Neural crest cell (in vitro differentiated cells): ENCODE results near the gene CMIP. TPM values are rescaled to one million over a fixed set of nuclear protein-coding genes. Genes with fewer than 3 reads are reported as not detected.

ENCODE experiments used
- DNase-seq: peaks from one replicate; pipeline ENCODE4 v3.0.0; 2021; ENCODE audit warnings: low read depth, mixed read lengths, low spot score
- H3K27ac Mint-ChIP-seq: one replicate; pipeline ENCODE4 v1.8.0; 2021; ENCODE audit warnings: mild to moderate bottlenecking, mixed read lengths; ENCODE audit not compliant: unreplicated experiment
- H3K27me3 Mint-ChIP-seq: 2 replicates; pipeline ENCODE4 v1.8.0; 2021; ENCODE audit warnings: low read depth, mild to moderate bottlenecking, mixed read lengths
- H3K36me3 Mint-ChIP-seq: 2 replicates; pipeline ENCODE4 v1.8.0; 2021; ENCODE audit warnings: low read depth, mild to moderate bottlenecking, mixed read lengths
- H3K4me1 Mint-ChIP-seq: 2 replicates; pipeline ENCODE4 v1.8.0; 2021; ENCODE audit warnings: mixed read lengths
- H3K4me3 Mint-ChIP-seq: one replicate; pipeline ENCODE4 v1.8.0; 2021; ENCODE audit warnings: mild to moderate bottlenecking, mixed read lengths
- H3K9me3 Mint-ChIP-seq: 2 replicates; pipeline ENCODE4 v1.8.0; 2021; ENCODE audit warnings: mixed read lengths
- CTCF ChIP-seq: fragments of 200-600 bp; sonication (generic); conservative IDR thresholded peaks from 2 replicates; pipeline ENCODE4 v1.5.0; 2021; ENCODE audit warnings: antibody characterized with exemption, mild to moderate bottlenecking
- total RNA-seq: library from RNA; stranded (reverse); gene quantifications from 2 replicates; pipeline ENCODE4 v1.2.1, GENCODE V29; 2021

CMIP gene
- total RNA-seq, 1 donor from 2014 or later: 41.2 TPM

GRCh38 chr16:81604960-81605383 is 160.4 kb downstream of the CMIP start:
- peaks cover 53% of the 10 kb centered on the region for H3K4me1 Mint-ChIP-seq
- TF ChIP-seq CTCF: no peak
- H3K36me3 Mint-ChIP-seq: peaks cover 4% of the 10 kb centered on the region
- no peak overlapping the region for H3K4me3 Mint-ChIP-seq
- no peaks in the 10 kb centered on the region for H3K9me3 Mint-ChIP-seq
- peak overlapping the region; percentile 20 for H3K27ac Mint-ChIP-seq
- H3K27me3 Mint-ChIP-seq: no peaks in the 10 kb centered on the region
- no peak for DNase-seq

DNA sequence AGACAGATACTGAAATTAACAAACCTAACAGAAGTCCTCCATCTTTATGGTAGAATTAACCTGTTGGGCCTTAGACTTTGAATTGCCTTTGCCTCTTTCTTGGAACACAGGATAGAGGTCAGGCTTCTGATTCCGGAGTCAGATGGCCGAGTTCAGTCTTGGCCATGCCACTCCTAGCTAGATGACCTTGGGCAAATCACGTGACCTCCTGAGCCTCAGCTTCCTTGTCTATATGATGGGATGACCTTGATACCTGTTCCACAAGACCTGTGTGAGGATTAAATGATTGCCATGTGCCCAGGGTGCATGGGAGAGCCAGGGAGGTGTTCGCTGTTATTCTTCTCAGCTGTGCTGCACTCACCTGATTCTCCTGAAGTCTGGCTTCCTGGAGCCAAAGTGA is 161.4 kb downstream of the CMIP start:
- Mint-ChIP-seq H3K27me3 (no peaks in the 10 kb centered on the region), H3K27ac (no peak overlapping the region), H3K9me3 (no peaks in the 10 kb centered on the region), H3K36me3 (peaks cover 4% of the 10 kb centered on the region), H3K4me1 (peaks cover 49% of the 10 kb centered on the region), H3K4me3 (no peak overlapping the region)
- no peak for DNase-seq
- no peak for TF ChIP-seq CTCF

- no peak for DNase-seq
- Mint-ChIP-seq H3K4me1 (peaks cover 53% of the 10 kb centered on the region), H3K4me3 (no peak overlapping the region), H3K9me3 (no peaks in the 10 kb centered on the region), H3K27ac (no peak overlapping the region), H3K36me3 (peaks cover 4% of the 10 kb centered on the region), H3K27me3 (no peaks in the 10 kb centered on the region)
- no peak for TF ChIP-seq CTCF
These were observed 162.4 kb downstream of the CMIP start for GRCh38 chr16:81607006-81607405.

GRCh38 chr16:81607805-81608522 is 163.4 kb downstream of the CMIP start:
- Mint-ChIP-seq H3K27ac (no peak overlapping the region), H3K36me3 (peaks cover 4% of the 10 kb centered on the region), H3K4me1 (peaks cover 48% of the 10 kb centered on the region), H3K4me3 (no peak overlapping the region), H3K9me3 (no peaks in the 10 kb centered on the region), H3K27me3 (no peaks in the 10 kb centered on the region)
- DNase-seq: no peak
- TF ChIP-seq CTCF: no peak

DNA sequence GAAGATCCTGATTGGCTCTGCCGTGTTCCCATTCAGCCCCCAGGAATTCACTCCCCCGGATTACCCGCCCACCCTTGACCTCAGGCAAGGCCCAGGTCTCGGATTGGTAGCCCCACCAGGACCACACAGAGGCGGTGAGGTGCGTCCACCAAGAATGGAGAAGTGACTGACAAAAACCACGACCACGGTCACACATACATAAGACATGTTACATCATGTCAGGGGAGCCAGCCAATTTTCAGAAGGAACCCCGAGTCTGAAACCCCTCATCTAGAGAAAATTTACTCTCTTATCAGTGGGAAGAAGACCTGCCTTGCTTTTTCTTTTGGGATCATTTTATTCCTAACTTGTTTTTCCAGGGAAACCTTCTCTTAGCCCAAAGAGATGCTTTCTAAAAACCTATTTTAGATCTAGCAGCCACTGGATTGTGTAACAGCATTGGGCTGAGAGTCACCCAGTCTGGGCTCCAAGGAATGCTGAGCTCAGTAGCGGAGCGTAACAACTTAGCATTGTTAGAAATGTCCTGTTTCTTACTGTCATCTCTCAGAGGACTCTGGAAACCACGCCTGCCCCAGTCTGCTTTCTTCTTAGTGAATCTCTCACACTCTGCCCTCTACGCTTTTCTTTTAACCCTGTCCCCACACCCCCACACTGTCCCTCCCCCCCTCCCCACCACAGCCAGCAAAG is 164.1 kb downstream of the CMIP start:
- Mint-ChIP-seq H3K27ac (peak overlapping the region; percentile 65), H3K4me3 (no peak overlapping the region), H3K27me3 (no peaks in the 10 kb centered on the region), H3K9me3 (no peaks in the 10 kb centered on the region), H3K36me3 (peaks cover 4% of the 10 kb centered on the region), H3K4me1 (peaks cover 48% of the 10 kb centered on the region)
- DNase-seq: no peak
- no peak for TF ChIP-seq CTCF
